D721Med (cell line): ENCODE measurements around the gene OIP5.

Experiments
- DNase-seq: peaks from one replicate; pipeline ENCODE4 v3.0.0; 2011; ENCODE audit warnings: low spot score; ENCODE audit not compliant: insufficient read length
- FAIRE-seq: peaks from 2 replicates; lab custom pipeline; 2011; peaks lifted over from hg19 to GRCh38; lab: Jason Lieb, UNC
- CTCF ChIP-seq: IDR thresholded peaks from 2 replicates; pipeline ENCODE4 v1.5.1; 2012; ENCODE audit warnings: mild to moderate bottlenecking, control low read depth; ENCODE audit not compliant: insufficient read depth; ENCODE audit errors: missing control alignments

Gene OIP5

GRCh38 chr15:41341519-41341918 is 9.1 kb upstream of the OIP5 start:
- no peak for TF ChIP-seq CTCF
- DNase-seq: no peak
- no peak for FAIRE-seq

- TF ChIP-seq CTCF: no peak
- no peak for FAIRE-seq
- no peak for DNase-seq
Observed at GRCh38 chr15:41340189-41340695, 7.9 kb upstream of the OIP5 start.

GRCh38 chr15:41337631-41338522 is 5.5 kb upstream of the OIP5 start:
- no peak for DNase-seq
- TF ChIP-seq CTCF: no peak

GRCh38 chr15:41337047-41337446 is 4.7 kb upstream of the OIP5 start:
- no peak for DNase-seq
- TF ChIP-seq CTCF: no peak
- FAIRE-seq: no peak

More at GRCh38 chr15:41337631-41338522, 5.5 kb upstream of the OIP5 start:
- FAIRE-seq: no peak

- DNase-seq: no peak
- FAIRE-seq: no peak
- no peak for TF ChIP-seq CTCF
Observed at GRCh38 chr15:41336549-41336948, 4.2 kb upstream of the OIP5 start.

GRCh38 chr15:41334293-41335120 is 2.1 kb upstream of the OIP5 start:
- DNase-seq: no peak
- TF ChIP-seq CTCF: no peak
- FAIRE-seq: no peak
